GM06990 (cell line): ENCODE results near the gene TTC28.

Source experiments
- DNase-seq: peaks from one replicate; pipeline ENCODE4 v3.0.0-alpha.2; 2011; ENCODE audit not compliant: insufficient read length; ENCODE audit errors: extremely low read depth
- H3K27me3 ChIP-seq: replicated peaks from 2 replicates; pipeline ENCODE4 v1.6.0; 2011; ENCODE audit warnings: low read length; ENCODE audit not compliant: control insufficient read depth, insufficient read depth
- H3K36me3 ChIP-seq: 2 replicates; pipeline ENCODE4 v1.5.1; 2011; ENCODE audit warnings: low read length; ENCODE audit not compliant: control insufficient read depth, insufficient read depth
- H3K4me3 ChIP-seq: replicated peaks from 2 replicates; pipeline ENCODE4 v1.5.1; 2011; ENCODE audit warnings: low read depth, mild to moderate bottlenecking, control low read depth, low read length
- TF ChIP-seq, protein P1 (sequence below): IDR thresholded peaks from 2 replicates; pipeline ENCODE4 v1.5.1; 2011; ENCODE audit warnings: low read length, control low read depth, mild to moderate bottlenecking, inconsistent platforms; ENCODE audit not compliant: insufficient read depth, poor library complexity, severe bottlenecking

The TTC28 gene

DNA sequence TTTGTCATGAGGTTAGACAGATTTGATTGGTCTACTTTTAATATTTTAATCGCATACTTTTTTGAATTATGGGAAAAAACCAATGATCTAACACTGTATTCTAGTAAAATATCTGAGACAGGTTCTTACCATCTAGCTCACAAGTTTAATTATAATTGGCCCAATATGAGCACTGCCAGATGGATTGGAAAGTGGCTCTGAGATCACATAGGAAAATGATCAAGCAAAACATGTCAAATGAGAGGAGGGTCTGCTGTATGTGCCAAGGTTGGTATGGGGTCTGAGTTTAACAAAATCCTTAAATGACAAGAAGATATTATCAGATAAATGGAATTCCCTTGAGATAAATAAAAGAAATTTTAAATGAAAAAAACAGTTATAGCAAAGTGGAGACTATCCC is 264.7 kb downstream of the TTC28 start:
- no peak overlapping the region for H3K4me3 ChIP-seq
- TF ChIP-seq, protein P1, sequence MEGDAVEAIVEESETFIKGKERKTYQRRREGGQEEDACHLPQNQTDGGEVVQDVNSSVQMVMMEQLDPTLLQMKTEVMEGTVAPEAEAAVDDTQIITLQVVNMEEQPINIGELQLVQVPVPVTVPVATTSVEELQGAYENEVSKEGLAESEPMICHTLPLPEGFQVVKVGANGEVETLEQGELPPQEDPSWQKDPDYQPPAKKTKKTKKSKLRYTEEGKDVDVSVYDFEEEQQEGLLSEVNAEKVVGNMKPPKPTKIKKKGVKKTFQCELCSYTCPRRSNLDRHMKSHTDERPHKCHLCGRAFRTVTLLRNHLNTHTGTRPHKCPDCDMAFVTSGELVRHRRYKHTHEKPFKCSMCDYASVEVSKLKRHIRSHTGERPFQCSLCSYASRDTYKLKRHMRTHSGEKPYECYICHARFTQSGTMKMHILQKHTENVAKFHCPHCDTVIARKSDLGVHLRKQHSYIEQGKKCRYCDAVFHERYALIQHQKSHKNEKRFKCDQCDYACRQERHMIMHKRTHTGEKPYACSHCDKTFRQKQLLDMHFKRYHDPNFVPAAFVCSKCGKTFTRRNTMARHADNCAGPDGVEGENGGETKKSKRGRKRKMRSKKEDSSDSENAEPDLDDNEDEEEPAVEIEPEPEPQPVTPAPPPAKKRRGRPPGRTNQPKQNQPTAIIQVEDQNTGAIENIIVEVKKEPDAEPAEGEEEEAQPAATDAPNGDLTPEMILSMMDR = no peak
- no peaks in the 10 kb centered on the region for H3K36me3 ChIP-seq
- H3K27me3 ChIP-seq = no peaks in the 10 kb centered on the region
- no peak for DNase-seq

DNA sequence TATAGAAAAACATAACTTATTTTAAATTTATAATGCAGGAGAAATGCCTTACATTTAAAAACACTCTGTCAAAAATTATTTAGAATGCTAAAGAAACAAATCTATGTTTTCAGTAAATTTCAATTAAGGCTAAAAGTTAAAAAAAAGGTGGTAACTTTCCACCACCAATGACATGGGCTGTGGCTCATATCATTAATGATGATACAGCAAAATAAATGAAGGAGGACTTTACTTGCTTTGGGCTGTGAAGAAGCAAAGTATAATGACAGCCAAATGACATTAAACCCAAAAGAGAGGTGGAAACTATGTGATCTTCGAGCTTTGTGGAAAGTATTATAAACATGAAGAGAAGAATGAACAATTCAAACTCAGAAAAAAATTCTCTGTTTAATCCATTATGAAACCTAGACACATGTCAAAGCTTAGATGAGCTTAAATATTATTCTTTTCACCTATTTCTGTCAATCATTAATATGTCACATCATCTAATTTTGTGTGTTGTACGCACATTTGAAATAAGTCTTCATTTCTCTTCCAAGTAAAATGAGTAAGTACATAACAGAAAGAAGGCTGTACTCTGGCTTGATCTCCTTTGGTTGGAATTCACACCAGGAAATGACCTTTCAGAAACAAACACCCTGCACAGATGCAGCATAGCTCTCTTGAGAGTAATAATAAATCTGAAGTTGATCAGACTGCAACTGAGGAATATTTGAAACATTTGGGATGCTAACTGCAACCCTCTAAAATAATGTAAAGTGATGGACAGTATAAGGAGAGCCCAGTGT is 265.8 kb downstream of the TTC28 start:
- H3K4me3 ChIP-seq = no peak overlapping the region
- H3K36me3 ChIP-seq = no peaks in the 10 kb centered on the region
- DNase-seq = no peak
- TF ChIP-seq, protein P1 = no peak
- no peaks in the 10 kb centered on the region for H3K27me3 ChIP-seq

- no peak for DNase-seq
- no peaks in the 10 kb centered on the region for H3K36me3 ChIP-seq
- TF ChIP-seq, protein P1 = no peak
- no peaks in the 10 kb centered on the region for H3K27me3 ChIP-seq
- no peak overlapping the region for H3K4me3 ChIP-seq
These were observed 267.5 kb downstream of the TTC28 start for GRCh38 chr22:28412109-28412508.

DNA sequence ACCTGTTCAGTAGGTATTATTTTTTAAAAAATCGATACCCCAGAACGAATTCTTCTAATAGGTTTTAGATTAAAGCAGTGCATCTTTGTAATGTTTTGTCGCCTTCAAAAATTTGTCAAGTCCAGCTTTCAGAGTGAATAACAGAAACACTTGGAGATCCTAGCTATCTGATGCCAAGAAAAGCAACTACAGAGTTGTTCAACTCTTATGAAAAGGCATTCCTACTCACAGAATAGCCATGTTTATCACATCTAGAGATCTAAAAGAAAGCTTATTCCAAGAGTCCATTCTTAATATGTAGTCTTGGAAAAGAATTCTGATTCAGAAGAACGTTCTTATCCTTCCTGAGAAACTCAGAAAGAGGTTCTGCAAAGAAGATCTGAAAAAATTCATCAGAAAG is 268.5 kb downstream of the TTC28 start:
- no peak overlapping the region for H3K4me3 ChIP-seq
- TF ChIP-seq, protein P1 = no peak
- H3K27me3 ChIP-seq = no peaks in the 10 kb centered on the region
- DNase-seq = no peak
- H3K36me3 ChIP-seq = no peaks in the 10 kb centered on the region

DNA sequence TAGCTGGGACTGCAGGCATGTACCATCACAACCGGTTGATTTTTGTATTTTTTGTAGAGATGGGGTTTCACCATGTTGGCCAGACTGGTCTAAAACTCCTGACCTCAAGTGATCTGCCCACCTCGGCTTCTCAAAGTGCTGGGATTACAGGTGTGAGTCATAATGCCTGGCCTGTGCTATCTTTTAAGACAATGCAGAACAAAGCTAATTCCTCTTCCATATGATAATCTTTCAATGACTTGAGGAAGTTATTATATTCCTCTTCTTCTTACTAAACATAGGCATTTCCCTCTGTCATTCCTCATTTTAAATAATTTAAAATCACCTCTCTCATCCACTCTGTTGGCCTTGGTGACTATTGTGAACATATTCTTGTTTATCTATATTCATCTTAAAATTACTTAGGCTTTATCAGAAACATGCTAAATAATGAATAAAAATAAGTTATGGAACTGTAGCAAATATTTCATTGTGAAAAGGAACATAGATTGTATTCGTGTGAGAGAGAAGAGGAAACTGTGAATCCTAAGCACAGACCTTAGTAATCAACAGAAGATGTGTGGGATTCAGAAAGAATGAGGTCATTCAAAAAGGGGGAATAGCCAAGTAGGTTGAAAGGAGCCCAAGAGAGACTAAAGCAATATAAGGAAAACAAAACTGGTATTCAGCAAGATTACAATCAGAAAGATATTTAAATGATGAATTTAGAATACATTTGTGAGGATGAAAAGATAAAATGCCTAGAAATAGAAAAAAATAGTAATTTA is 269.4 kb downstream of the TTC28 start:
- no peaks in the 10 kb centered on the region for H3K36me3 ChIP-seq
- DNase-seq = no peak
- H3K27me3 ChIP-seq = no peaks in the 10 kb centered on the region
- TF ChIP-seq, protein P1 = no peak
- no peak overlapping the region for H3K4me3 ChIP-seq
